ENCODE data around the gene UCP1. TPM values are rescaled to one million over a fixed set of nuclear protein-coding genes. Genes with fewer than 3 reads are reported as not detected.
"Not testable (repeated sequence)": the region's sequence is repeated elsewhere in the genome, so short reads cannot be mapped to it uniquely, and the experiment has no call there.

UCP1 gene
- polyA plus RNA-seq, 1 experiment, result not detected

DNA sequence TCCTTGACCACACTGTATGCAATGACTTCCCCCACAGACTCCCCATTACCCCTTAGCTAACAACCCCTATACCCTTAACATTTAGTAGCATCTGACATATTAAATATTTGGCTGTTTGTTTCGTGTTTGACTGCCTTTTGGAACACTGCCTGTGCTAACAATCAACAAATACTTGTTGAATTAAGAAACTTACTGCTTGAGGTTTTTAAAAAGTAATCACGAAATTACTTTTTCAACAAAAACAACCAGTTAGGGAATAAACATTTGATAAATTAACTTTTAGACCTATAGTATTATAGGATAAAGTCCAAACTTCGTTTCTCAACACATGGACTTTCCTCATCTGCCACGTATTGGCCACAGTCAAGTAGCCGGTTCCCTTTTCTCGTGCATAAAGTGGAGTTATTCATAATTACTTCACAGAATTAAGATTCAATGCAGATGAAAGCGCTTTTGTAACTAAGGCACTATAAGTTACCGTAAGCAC lies 45.3 kb downstream of the UCP1 start:
- CTCF ChIA-PET, result interaction anchor here (0.8 to 2.4 kb wide), 8 partner anchors 18 to 330 kb away, joined by 3 to 10 read pairs (median 4); partner anchors contain the start of gene SCOC
- no peaks in the 10 kb centered on the region for H3K36me3 ChIP-seq (ENCODE audit: control insufficient read depth, insufficient read depth, low read length)
- H3K27me3 ChIP-seq (ENCODE audit: control insufficient read depth, insufficient read depth, low read length), result no peaks in the 10 kb centered on the region
- peak overlapping the region; percentile 66 for H3K4me3 ChIP-seq (ENCODE audit: low read depth, low read length)
- TF ChIP-seq, protein P1, sequence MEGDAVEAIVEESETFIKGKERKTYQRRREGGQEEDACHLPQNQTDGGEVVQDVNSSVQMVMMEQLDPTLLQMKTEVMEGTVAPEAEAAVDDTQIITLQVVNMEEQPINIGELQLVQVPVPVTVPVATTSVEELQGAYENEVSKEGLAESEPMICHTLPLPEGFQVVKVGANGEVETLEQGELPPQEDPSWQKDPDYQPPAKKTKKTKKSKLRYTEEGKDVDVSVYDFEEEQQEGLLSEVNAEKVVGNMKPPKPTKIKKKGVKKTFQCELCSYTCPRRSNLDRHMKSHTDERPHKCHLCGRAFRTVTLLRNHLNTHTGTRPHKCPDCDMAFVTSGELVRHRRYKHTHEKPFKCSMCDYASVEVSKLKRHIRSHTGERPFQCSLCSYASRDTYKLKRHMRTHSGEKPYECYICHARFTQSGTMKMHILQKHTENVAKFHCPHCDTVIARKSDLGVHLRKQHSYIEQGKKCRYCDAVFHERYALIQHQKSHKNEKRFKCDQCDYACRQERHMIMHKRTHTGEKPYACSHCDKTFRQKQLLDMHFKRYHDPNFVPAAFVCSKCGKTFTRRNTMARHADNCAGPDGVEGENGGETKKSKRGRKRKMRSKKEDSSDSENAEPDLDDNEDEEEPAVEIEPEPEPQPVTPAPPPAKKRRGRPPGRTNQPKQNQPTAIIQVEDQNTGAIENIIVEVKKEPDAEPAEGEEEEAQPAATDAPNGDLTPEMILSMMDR (IDR thresholded peaks at IDR 0.05; ENCODE audit: insufficient read depth, low read depth, low read length), result no peak
- POLR2A ChIA-PET, result interaction anchor here (0.6 kb wide), 1 partner anchor 778 kb away, joined by 5 read pairs; no protein-coding TSS in a partner anchor
- no peak for DNase-seq (ENCODE audit: low read depth)

DNA sequence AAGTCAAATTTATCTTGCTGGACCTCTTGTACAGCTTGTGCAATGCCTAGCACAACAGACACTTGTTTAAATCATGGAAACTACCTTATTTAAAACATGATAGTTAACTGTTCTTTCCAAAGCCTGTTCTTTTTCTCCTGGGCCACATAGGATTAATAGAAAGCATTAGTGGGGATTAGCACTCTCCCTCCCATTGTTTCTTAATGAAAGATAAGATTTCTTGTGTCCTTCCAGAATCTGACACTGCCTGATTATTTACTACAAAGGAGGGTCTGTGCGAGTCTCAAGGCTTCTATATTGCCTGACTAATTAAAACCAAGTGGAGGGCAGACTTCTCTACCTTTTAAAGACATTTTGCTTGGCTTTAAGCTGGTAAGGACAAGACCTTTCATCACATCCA lies 53.3 kb downstream of the UCP1 start:
- no peak overlapping the region for H3K4me3 ChIP-seq (ENCODE audit: low read depth, low read length)
- no peaks in the 10 kb centered on the region for H3K36me3 ChIP-seq (ENCODE audit: control insufficient read depth, insufficient read depth, low read length)
- no peak for DNase-seq (ENCODE audit: low read depth)
- TF ChIP-seq, protein P1 (IDR thresholded peaks at IDR 0.05; ENCODE audit: insufficient read depth, low read depth, low read length), result no peak
- H3K27me3 ChIP-seq (ENCODE audit: control insufficient read depth, insufficient read depth, low read length), result no peaks in the 10 kb centered on the region
- CTCF ChIA-PET, result interaction anchor here (1.5 kb wide), 1 partner anchor 9 kb away, joined by 4 read pairs; the partner anchor contains the start of gene ELMOD2
- POLR2A ChIA-PET, result no interaction called here

DNA sequence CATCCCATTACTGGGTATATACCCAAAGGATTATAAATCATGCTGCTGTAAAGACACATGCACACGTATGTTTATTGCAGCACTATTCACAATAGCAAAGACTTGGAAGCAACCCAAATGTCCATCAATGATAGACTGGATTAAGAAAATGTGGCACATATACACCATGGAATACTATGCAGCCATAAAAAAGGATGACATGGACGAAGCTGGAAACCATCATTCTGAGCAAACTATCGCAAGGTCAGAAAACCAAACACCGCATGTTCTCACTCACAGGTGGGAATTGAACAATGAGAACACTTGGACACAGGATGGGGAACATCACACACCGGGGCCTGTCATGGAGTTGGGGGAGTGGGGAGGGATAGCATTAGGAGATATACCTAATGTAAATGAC lies 55.0 kb downstream of the UCP1 start:
- DNase-seq (ENCODE audit: low read depth); H3K27me3 ChIP-seq (ENCODE audit: control insufficient read depth, insufficient read depth, low read length); POLR2A ChIA-PET; H3K4me3 ChIP-seq (ENCODE audit: low read depth, low read length); CTCF ChIA-PET; H3K36me3 ChIP-seq (ENCODE audit: control insufficient read depth, insufficient read depth, low read length): not testable (repeated sequence)

Small RNAs within 50 kb of the gene (small RNA-seq; reads per million reads assigned to genes)
- gene AC108019.1 (ENCODE audit: insufficient read length, low read depth, low replicate concordance) (not detected), gene RN7SL152P (ENCODE audit: insufficient read length, low read depth, low replicate concordance) (not detected)

Other genes starting within 250 kb of the UCP1 start
- 16.7 and 39.4 TPM in 2 replicates for gene SCOC, start 195.3 kb downstream of the UCP1 start, polyA plus RNA-seq (2011; rRNA removed)
- 0.06 TPM in 1 of 2 replicates, not detected in the other for gene CLGN, start 141.3 kb downstream of the UCP1 start, polyA plus RNA-seq (2011; rRNA removed)
- gene MGAT4D, start 70.7 kb downstream of the UCP1 start, polyA plus RNA-seq (2011; rRNA removed), result not detected in 2 replicates
- gene ELMOD2, start 44.8 kb downstream of the UCP1 start, polyA plus RNA-seq (2011; rRNA removed), result 6.5 and 15.7 TPM in 2 replicates
- 12.0 and 12.5 TPM in 2 replicates for gene TBC1D9, start 187.4 kb upstream of the UCP1 start, polyA plus RNA-seq (2011; rRNA removed)